SKM-1 (cell line): Measurements from ENCODE around the gene ZNF169.
"Not testable (repeated sequence)": the region's sequence is repeated elsewhere in the genome, so short reads cannot be mapped to it uniquely, and the experiment has no call there.

Experiments used
- DNase-seq: peaks from one replicate; lab custom pipeline; 2025; ENCODE audit not compliant: unreplicated experiment; lab: John Stamatoyannopoulos, UW

Gene ZNF169

DNA sequence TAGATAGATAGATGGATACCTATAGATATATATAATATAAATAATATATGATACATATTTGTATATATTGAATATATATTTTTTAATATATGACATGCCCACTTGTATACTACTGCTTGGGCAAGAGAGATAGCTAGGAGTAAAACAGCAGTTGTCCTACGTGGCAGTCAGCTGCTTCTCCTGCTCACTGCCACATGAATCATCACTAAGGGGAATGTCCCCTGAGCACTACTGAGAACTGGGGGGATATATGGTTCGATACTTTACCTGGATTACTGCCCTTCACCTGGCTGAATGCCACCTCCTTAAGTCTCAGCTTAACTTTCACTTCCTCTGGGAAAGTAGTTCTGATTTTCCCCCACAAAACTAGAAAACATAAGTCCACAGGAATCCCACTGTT lies 82.6 kb downstream of the ZNF169 start:
- not testable (repeated sequence) for DNase-seq

- DNase-seq, result not testable (repeated sequence)
Measured at GRCh38 chr9:94347451-94347850, 88.4 kb downstream of the ZNF169 start.

DNA sequence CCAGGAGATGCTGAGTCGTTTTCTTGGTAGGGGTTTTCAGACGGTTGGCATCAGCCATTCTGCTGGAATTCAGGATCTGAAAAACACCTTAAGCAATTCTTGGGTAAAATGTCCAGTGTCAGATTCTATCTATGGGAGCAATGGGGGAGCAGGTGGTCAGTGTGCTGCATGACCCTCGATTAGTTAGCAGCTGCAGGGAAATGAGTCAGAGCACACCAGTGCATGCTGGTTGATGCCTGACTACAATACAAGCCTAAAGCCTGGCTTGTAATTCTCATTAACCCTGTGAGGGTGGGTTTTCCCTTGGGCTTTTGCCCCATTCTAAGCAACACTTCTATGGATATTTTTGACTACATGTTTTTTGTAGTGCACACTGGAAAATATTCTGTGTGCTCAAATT lies 89.7 kb downstream of the ZNF169 start:
- not testable (repeated sequence) for DNase-seq
